ENCODE results near the gene COL5A1.

GRCh38 chr9:134886413-134886913 is 244.9 kb downstream of the COL5A1 start:
- TF ChIP-seq EZH2 (IDR thresholded peaks at IDR 0.05) (no peak), CTCF (IDR thresholded peaks at IDR 0.05) (no peak)
